Nephron (organoid): ENCODE data around the gene CNTNAP2.

ENCODE experiments used
- H3K27ac Mint-ChIP-seq, 3 experiments: 2 replicates each; pipeline ENCODE4 v1.8.0; 2020; ENCODE audit warnings: mixed read lengths in 3 of 3, mild to moderate bottlenecking in 2 of 3, moderate library complexity in 1 of 3
- H3K27me3 Mint-ChIP-seq: 2 replicates; pipeline ENCODE4 v1.8.0; 2021; ENCODE audit warnings: low read depth, mild to moderate bottlenecking, moderate library complexity, mixed read lengths
- H3K36me3 Mint-ChIP-seq: 2 replicates; pipeline ENCODE4 v1.8.0; 2020; ENCODE audit warnings: low read depth, mixed read lengths
- H3K4me1 Mint-ChIP-seq: 2 replicates; pipeline ENCODE4 v1.8.0; 2020; ENCODE audit warnings: mixed read lengths
- H3K4me3 Mint-ChIP-seq, 3 experiments: 2 replicates each; pipeline ENCODE4 v1.8.0; 2020; ENCODE audit warnings: mild to moderate bottlenecking in 3 of 3, mixed read lengths in 3 of 3, moderate library complexity in 2 of 3
- H3K9me3 Mint-ChIP-seq: 2 replicates; pipeline ENCODE4 v1.8.0; 2020; ENCODE audit warnings: mixed read lengths
- CTCF ChIP-seq, 3 experiments: fragments of 200-600 bp; sonication (generic); IDR thresholded peaks; one replicate each; pipeline ENCODE4 v1.5.0; 2021; ENCODE audit warnings: antibody characterized with exemption in 3 of 3; ENCODE audit not compliant: unreplicated experiment in 3 of 3

CNTNAP2 gene

DNA sequence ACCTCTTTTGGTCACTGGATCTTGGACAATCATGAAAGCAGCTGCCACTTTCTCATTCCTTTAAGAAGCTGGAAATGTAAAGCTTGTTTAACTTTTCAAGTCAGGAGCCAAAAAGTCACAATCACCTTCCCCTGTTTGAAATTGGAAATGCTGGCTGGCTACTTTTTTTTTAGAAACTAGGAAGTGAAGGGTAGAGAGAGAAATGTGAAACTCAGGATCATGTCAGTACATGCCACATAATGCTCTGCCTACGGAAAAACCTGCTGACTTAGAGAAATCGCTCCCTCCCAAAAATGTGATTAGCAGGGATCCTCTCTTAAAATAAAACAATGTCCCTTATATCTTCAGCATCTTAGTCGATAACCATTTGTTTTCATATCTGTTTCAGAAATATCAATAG lies 2285.6 kb downstream of the CNTNAP2 start:
- H3K36me3 Mint-ChIP-seq, result no peaks in the 10 kb centered on the region
- H3K9me3 Mint-ChIP-seq, result no peaks in the 10 kb centered on the region
- H3K4me3 Mint-ChIP-seq, result no peak overlapping the region
- no peak overlapping the region for H3K27ac Mint-ChIP-seq
- TF ChIP-seq CTCF (IDR thresholded peaks at IDR 0.05; ENCODE audit: unreplicated experiment in 3 of 3), result no peak
- H3K27me3 Mint-ChIP-seq, result peaks cover 13% of the 10 kb centered on the region
- H3K4me1 Mint-ChIP-seq, result peaks cover 10% of the 10 kb centered on the region

DNA sequence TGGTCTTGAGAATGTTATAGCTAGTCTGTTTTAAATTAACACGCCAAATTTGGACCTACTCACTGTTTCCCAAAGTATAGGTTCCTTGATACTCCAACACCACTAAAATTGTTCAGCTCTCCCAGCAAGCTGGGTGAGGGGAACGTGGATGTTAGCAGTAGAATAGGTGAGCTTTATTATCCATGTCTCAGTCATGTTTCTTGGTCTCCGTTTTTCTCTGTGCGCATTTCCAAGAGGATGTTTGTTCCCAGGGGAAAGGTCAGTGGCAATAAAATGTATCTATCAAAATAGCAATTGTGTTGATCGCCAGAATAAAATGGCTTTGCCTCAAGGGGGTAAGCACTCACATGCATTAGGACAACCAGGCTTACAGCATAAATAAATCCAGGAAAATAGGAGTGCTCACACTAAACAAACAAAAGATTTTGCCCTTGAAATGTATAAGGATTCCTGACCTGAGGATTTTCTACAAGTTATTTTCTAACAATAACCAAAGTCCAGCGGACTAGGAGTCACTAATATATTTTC lies 2286.9 kb downstream of the CNTNAP2 start:
- H3K27ac Mint-ChIP-seq, result no peak overlapping the region
- no peak overlapping the region for H3K4me3 Mint-ChIP-seq
- H3K27me3 Mint-ChIP-seq, result peaks cover 7% of the 10 kb centered on the region
- H3K9me3 Mint-ChIP-seq, result no peaks in the 10 kb centered on the region
- H3K4me1 Mint-ChIP-seq, result peaks cover 10% of the 10 kb centered on the region
- no peaks in the 10 kb centered on the region for H3K36me3 Mint-ChIP-seq
- no peak for TF ChIP-seq CTCF (IDR thresholded peaks at IDR 0.05; ENCODE audit: unreplicated experiment in 3 of 3)

- Mint-ChIP-seq H3K27ac (no peak overlapping the region), H3K27me3 (peaks cover 4% of the 10 kb centered on the region), H3K4me1 (peaks cover 7% of the 10 kb centered on the region), H3K4me3 (no peak overlapping the region), H3K36me3 (no peaks in the 10 kb centered on the region), H3K9me3 (no peaks in the 10 kb centered on the region)
- no peak for TF ChIP-seq CTCF (IDR thresholded peaks at IDR 0.05; ENCODE audit: unreplicated experiment in 3 of 3)
Observed at GRCh38 chr7:148408307-148408706, 2291.7 kb downstream of the CNTNAP2 start.

DNA sequence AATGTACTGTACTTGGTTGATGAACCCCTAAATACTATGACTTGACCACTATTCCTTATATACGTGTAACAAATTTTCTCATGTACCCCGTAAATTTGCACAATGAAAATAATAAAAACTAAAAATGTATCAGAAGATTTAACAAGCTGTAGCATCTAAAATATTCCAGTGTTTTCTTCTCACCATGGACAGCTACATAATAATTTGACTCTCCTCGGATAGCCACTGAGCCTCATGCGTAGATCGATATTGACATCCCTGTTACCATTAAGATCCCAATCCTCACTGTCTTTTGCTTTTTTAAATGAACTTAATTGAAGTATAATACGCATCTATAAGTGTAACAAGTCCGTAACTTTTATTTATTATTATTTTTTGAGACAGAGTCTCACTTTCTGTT lies 2294.3 kb downstream of the CNTNAP2 start:
- Mint-ChIP-seq H3K27me3 (peaks cover 4% of the 10 kb centered on the region), H3K36me3 (no peaks in the 10 kb centered on the region), H3K9me3 (no peaks in the 10 kb centered on the region), H3K27ac (no peak overlapping the region), H3K4me3 (no peak overlapping the region), H3K4me1 (peaks cover 26% of the 10 kb centered on the region)
- TF ChIP-seq CTCF (IDR thresholded peaks at IDR 0.05; ENCODE audit: unreplicated experiment in 3 of 3), result no peak

GRCh38 chr7:148412691-148413090 lies 2296.1 kb downstream of the CNTNAP2 start:
- Mint-ChIP-seq H3K9me3 (no peaks in the 10 kb centered on the region), H3K36me3 (no peaks in the 10 kb centered on the region), H3K27me3 (no peaks in the 10 kb centered on the region), H3K4me1 (peaks cover 30% of the 10 kb centered on the region), H3K27ac (peak overlapping the region; percentile 2 to 60 (median 45)), H3K4me3 (no peak overlapping the region)
- no peak for TF ChIP-seq CTCF (IDR thresholded peaks at IDR 0.05; ENCODE audit: unreplicated experiment in 3 of 3)
